Testis (tissue), 2 donors: ENCODE data around the gene AGAP1.

ENCODE experiments used
- CTCF ChIP-seq, 3 experiments: fragments of 450-650 bp in 2 of 3; fragments of 200-600 bp in 1 of 3; sonication (generic) in 1 of 3; IDR thresholded peaks; one replicate each; pipeline ENCODE4 v1.5.1; 2016 to 2019; ENCODE audit warnings: antibody characterized with exemption in 3 of 3, mild to moderate bottlenecking in 2 of 3, moderate library complexity in 1 of 3
- POLR2A ChIP-seq: fragments of 450-650 bp; IDR thresholded peaks from one replicate; pipeline ENCODE4 v1.6.1; 2017; ENCODE audit warnings: antibody characterized with exemption, mild to moderate bottlenecking, moderate library complexity

GRCh38 chr2:235896061-235896460 lies 402.2 kb downstream of the AGAP1 start:
- TF ChIP-seq CTCF (IDR thresholded peaks at IDR 0.05) (no peak), POLR2A (no peak)
